Right lung (tissue), 5 donors: ENCODE results near the gene IGFBPL1. TPM values are rescaled to one million over a fixed set of nuclear protein-coding genes. Genes with fewer than 3 reads are reported as not detected.
"Not testable (repeated sequence)": the region's sequence is repeated elsewhere in the genome, so short reads cannot be mapped to it uniquely, and the experiment has no call there.

Source experiments
- DNase-seq, 2 donors: peaks; one replicate each; pipeline ENCODE4 v3.0.0-alpha.2; 2013
- polyA plus RNA-seq, 5 donors: library from polyadenylated mRNA; unstranded; fragments of 120-200 nt; gene quantifications; one replicate each; pipeline versions ENCODE4 v1.2.1 to v1.2.3, GENCODE V29; 2013; ENCODE audit warnings: inconsistent platforms in 1 of 5, low replicate concordance in 1 of 5; ENCODE audit not compliant: insufficient read length in 5 of 5, insufficient read depth in 1 of 5

The IGFBPL1 gene
- polyA plus RNA-seq, 5 donors = 1.1 to 2.3 (median 1.3) TPM

DNA sequence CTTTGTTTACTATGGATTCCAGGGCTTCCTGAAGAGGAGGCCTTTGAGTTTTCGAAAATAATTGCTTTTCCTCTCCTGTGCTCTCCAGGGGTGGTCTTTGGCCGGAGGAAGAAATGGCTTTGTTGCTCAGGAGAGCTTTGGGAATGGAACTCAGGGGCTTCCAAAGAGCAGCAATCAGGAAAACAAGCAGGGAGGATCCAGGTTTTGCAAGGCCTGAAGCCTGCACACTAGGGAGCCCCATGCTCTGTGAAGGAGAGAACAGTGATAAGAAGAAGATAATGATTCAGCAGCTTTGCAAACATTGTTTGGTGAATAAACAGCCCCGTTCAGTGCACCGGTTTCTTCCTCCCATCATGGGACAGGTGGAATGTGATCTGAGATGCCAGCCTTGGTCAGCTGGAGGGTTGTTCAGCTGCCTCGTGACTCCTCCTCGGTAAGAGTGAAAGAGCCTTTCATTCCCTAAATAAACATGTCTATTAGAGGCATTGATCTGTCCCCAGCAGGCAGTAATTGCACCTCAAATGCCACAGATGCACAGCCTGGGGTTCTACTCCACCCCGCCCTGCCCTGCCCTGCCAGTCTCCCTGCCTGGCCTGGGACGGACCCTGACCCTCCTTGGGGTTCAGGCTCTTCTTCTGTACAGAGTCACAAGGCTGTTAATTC is 43.3 kb downstream of the IGFBPL1 start:
- DNase-seq = no peak

DNA sequence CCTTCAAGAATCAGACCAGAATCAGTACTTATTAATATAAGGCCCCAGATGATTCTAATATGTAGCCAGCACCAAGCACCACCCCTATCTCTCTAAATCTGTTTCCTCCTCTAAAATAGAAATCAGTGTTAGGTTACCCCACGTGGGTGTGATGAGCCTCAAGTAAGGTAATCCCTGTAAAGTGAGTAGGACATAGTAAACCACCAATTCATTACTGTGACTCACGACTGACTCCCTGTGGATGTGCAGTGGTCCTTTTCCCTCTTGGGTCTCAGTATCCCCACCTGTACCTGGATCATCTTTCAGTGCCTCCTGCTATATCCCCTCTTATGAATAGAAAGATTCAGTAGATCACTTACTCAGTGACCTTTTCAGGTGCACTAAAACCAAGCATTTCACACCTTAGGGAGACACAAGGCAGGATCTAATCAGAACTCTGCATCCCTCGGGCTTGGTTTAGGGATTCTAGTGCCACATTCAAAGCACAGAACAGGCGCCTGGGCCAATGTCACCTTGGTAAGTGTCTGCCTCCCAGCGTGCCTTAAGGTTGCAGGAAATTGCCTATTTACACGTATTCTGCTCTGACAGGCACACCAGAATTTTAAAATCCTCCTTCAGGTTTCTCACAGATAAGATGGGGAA is 43.9 kb downstream of the IGFBPL1 start:
- no peak for DNase-seq

DNA sequence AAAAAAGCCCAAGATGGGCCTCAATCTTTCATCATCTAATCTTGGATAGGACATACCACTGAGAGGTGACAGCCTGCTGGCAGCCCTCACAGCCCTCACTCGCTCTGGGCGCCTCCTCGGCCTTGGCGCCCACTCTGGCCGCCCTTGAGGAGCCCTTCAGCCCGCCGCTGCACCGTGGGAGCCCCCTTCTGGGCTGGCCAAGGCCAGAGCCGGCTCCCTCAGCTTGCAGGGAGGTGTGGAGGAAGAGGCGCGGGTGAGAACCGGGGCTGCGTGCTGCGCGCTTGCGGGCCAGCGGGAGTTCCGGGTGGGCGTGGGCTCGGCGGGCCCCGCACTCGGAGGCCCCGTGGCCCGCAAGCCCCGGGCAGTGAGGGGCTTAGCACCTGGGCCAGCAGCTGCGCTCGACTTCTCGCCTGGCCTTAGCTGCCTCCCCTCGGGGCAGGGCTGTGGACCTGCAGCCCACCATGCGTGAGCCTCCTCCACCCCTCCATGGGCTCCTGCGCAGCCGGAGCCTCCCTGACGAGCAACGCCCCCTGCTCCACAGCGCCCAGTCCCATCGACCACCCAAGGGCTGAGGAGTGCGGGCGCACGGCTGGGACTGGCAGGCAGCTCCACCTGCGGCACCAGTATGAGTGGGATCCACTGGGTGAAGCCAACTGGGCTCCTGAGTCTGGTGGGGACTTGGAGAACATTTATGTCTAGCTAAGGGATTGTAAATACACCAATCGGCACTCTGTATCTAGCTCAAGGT is 46.7 kb downstream of the IGFBPL1 start:
- not testable (repeated sequence) for DNase-seq

DNA sequence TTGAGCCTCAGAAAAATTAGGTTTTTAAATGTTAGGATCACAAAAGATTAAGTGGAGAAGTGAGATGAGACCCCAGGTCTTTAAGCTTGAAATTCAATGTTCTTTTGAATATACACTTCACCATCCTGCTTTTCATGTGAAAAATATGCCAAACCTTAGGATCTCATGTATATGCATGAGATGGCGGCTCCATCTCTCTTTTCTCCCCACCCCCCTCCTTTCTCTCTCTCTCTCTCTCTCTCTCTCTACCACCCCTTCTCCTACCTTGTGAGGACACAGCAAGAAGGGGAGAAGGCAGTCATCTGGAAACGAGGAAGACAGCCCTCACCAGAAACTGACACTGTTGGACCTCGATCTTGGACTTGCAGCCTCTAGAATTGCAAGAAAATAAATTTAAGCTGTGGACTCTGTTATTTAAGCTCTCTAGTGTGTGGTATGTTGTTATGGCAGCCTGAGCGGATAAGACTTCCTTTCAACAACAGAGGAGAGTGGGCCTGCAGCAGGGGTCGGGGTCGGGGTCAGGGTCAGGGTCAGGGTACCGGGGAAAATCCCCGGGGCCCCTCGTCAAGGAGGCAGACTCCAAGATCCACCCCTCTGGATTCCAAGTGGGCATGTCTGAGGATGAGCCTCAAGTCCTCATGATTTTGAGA is 48.1 kb downstream of the IGFBPL1 start:
- no peak for DNase-seq

DNA sequence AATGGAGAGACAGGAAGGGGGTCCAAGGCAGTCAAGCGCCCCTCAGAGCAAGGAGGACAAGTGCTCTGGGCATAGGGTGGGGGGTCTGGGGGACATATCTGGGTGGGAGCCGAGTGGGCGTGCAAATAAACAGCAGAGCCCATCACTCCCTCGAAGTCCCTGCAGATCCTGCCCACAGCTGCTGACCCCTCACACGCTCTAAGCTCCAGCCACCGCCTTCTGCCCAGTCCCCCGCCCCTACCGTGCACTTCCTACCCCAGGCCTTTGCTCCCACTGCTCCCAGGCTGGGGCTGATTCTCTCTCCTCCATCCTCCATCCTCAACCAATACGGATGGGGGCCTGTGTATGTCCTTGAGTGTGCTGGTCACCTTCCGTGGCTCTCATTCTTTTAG is 48.7 kb downstream of the IGFBPL1 start:
- no peak for DNase-seq

DNA sequence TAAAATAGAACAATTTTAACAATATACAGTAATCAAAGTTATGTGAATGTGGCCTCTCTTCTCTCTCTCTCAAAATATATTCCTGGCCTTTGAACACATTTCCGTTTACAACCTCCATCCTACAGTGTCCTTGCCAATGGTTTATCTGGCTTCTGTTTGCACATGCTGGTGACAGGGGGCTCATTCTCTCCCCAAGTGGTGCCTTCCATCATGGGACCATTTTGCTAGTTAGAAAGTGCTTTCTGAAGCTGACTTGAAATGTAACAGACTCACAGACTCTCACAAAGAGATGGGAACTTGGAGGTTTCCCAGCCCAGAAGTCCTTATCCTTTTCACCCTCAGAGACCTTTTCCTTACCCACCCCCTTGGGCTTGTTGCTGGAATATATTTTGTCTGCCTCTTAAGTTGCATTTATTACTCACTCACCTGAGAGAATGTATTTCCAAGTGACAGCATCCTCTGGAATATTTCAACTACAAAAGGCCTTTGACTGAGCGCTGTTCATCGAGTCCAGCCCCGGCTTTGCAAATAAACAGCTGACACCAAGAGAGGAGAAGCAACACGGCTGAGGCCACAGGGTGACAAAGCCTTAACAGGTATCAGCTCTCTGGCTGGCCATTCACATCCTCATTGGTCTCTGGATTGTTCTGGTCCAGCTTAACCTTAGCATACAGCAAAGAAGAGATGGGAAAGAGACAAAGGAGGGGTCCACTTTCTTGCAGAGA is 49.2 kb downstream of the IGFBPL1 start:
- DNase-seq = no peak

DNA sequence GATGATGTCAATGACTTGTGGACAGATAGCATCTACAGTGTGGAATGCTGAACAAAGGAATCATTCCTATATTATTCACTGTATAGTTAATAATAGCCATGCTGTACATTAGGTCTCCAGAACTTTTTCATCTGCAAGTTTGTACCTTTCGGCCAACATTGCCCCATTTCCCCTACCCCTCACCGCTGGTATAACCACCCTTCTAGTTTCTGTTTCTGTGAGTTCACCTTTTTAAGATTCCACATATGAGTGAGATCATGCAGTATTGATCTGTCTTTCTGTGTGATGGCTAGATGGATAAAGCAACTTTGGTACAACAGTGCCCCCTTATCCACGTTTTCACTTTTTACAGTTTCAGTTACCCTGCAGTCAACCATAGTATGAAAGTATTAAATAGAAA is 50.6 kb downstream of the IGFBPL1 start:
- no peak for DNase-seq

DNA sequence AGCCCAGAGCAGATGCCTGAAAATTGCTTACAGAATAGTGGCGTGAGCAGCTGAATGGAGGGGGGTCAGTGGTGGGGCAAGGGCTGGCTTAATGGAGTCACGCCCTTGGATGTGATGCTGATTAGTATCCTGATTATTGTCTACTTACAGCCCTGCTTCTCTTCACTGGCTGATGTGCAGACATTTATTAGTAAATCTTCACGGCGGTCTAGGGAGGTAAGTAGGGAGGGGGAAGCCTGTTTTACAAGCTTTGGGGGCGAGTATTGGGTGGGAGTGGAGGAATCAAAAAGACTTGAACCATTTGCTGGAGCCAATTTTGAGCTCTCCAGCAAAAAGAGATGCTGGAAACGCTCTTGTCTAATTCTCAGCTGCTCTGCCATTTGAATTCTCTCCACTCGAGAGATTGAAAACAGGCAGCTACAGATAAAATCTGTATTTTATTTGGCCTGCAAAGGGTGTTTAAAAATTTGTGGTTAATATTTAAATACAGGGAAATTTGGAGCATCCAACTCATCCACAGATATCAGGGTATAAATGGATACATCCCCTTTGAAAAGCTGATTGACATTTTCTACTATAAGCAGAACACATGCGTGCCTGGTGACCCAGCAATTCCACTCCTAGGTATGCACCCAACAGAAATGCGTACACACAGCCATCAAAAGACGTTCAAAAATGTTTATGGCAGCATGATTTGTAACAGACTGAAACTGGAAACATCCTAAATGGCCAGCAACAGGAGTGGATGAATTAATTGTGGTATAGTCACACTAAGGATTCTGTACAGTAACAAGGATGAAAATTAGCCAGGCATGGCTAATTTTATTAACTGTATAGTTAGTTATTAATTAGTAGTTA is 51.3 kb downstream of the IGFBPL1 start:
- DNase-seq = no peak

DNA sequence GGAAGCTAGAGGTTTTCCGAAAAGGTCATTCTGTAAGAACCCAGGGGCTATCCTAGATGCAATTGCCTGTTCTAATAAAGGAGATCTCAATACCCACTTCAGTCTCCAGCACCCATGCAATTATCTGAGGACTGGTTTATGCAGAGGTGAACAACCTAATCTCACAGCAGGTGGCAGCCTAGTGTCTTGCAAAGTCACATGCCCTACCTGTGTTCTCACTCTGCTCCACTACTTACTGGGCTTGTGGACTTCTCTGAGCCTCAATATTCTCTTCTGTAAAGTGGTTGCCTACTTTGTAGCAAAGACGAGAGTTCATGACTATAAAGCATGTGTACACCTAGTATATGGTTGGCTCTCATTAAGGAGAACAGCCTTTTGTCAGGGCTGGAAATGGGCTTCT is 52.8 kb downstream of the IGFBPL1 start:
- DNase-seq = no peak

DNA sequence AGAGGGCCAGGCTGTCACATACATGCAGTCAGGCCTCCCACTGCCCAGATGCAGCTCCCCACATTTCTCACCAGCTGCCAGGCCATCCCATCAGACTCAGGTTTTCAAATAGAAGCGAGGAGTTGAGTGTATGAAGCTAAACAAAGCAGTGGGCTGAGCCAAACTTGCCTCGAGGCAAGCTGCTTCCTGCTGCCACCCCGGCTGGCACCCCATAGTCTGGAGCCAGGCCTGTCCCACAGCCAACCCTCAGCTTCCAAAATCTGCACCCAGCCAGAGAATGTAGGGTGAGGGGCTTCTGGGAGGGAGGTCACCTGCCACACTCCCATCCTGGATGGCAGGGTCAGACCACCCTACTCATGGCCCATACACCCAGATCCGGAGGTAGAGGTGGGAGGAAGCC is 54.1 kb downstream of the IGFBPL1 start:
- DNase-seq = no peak

DNA sequence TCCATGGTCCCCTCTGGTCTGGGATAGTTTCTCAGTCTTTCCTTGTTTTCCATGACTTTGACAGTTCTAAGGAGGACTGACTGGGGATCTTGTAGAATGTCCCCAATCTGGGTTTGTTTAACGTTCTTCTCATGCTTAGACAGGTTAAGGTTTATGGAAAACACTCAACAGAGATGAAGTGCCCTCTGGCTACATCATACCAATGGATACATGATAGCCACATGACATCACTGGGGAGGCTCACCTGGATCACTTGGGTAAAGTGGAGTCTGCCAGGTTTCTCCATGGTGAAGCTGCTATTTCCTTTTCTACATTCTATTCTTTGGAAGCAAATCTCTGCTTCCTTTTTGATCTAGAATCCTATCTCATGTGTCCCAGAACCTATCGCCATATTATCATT is 55.5 kb downstream of the IGFBPL1 start:
- no peak for DNase-seq

DNA sequence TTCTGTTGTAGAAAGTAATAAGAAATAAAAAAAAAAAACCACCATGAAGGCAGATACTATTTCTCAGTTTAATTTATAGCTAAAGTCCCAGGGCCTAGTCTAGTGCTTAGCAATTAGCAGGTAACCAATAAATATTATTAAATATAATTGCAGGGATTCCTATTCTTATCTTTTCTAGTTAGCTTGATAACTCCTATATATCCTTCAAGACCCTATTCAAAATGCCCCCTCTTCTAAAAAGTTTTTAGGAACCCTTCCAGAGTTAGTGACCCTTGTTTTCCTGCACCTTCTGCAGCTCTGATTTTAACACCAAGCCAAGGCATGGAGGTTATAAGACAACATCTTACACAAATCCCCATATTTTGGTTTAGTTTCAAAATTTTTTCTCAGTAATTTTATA is 56.4 kb downstream of the IGFBPL1 start:
- DNase-seq = no peak

DNA sequence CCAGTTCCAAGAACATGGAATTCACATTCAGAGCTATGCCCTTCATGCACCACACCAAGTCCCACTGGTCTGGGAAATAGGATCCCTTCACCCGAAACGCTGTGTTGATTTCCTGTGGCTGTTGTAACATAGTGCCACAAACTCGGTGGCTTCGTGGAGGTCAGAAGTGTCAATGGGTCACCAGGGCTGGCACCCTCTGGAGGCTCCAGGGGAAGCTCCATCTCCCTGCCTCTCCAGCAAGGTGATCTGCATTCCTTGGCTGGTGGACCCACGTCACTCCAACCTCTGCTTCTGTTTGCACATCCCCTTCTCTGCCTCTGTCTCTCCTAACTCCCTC is 60.7 kb downstream of the IGFBPL1 start:
- DNase-seq = no peak

DNA sequence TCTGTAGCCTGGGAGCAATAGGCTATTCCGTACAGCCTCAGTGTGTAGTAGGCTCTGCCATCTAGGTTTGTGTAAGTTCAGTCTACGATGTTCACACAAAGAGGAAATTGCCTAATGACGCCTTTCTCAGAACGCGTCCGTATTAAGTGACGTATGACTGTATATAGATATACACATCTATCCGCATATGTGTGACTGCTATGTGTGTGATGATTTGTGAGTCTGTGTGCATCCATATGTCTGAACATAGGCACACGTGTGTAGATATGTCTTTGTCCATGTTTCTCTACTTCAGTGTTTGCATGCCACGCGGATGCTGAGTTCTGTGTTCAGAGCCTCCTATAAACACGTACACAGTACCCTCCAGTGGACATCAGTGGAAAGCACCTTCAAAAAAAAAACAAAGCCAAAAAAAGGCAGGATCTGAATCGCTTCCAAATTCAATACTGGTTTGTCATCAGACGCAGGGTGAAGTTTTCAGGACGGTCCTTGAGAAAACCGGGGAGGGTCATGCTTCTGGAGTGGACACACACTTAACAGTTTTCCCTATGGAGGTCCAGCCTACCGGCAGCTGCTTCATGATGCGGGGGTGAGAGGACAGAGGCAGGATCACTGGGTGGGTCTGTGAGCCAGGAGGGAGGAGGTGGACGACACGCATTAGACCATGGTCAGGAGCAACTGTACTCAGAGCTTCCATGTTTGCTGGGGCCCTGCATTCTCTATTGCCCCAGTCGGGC is 61.2 kb downstream of the IGFBPL1 start:
- DNase-seq = peak; percentile 65 to 77

DNA sequence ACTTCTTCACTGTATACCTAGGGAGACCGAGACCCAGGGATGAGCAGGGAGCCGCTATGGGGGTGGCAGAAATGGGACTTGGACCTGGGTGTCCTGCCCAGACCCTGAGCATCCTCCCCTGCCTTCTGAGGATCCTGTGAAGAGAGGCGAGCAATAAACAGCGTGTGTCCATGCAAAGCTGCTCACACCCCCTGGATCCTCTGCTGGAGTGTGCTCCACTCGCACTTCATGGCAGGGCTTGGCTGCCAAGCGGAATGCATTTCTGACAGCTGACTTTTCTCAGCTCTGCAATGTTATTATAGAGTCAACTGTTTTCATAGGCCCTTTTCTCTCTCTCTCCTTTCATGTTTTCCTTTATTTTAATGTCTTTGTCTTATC is 62.8 kb downstream of the IGFBPL1 start:
- DNase-seq = peak in 1 of 2 donors; percentile 43

DNA sequence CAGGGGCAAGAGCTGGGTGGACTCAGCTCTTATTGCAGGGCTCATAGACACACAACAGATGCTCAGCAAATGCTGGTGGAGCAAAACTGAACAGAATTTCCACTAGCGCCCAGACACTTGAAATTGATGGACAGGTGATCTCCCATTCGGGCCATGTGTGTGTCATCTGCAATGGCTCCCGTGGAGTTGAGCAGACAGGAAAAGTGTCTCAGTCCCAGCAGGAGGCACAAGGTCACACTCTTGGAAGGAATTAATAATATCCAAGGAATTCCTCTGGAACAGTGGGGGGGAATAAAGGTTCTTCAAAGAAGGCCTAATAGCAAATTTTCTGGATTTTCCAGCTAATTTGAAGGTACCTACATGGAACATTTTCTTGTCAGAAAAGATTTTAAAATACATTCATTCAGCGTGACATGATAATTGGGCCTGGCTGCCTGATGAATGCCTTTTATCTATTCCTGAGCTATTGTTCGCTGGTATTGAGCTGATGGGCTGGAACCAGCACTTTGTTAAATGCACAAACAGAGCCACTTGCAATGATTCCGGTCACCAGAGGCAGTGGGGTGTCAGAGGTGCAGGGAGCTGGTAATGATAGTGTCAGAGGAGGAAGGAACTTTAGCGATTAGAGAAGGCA is 63.3 kb downstream of the IGFBPL1 start:
- DNase-seq = no peak

DNA sequence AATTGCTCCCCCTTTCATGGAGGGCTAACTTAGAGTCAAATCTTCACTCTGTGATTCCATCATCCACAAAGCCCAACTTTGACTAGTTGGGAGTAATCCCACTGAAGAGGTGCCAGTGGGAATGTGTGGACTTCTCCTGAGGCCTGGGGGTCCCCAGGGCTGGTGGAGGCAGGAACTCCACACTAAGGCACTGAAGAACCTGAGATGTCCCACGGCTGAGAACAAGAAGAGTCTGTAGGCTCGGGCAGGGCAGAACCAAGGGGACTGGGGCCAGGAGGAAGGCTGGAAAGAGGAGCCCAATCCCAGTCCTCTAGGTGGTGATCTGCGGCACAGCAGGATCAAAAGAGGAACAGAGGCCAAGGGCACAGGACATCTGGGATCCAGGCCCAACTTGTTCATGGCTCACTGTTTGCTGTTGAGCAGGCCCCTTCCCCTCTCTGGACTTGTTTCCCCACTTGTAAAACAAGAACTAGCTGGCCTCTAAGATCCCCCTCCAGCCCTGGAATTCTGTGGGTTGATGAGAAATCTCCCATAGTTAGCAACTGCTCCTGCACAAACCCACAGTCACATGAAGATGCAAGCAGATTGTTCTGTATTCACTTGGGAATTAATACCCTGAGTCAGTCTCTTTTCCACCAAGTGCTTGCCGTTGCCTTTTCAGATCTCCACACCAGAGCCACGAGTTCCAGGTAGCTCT is 64.4 kb downstream of the IGFBPL1 start:
- DNase-seq = no peak

DNA sequence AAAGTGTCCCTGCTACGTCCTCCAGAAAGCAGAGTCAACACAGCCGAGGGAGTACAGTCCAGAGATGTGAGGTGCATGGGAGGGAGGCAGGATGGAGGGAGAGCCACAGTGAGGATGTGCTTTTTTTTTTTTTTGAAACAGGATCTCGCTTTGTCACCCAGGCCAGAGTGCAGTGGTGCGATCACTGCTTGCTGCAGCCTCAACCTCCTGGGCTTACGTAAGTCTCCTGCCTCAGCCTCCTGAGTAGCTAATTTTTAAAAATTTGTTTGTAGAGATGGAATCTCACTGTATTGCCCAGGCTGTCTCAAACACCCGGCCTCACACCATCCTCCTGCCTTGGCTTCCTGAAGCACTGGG is 65.0 kb downstream of the IGFBPL1 start:
- DNase-seq = no peak
